IPS DF 6.9 (cell line): ENCODE data around the gene PLK5.

ENCODE experiments used
- DNase-seq: peaks from one replicate; pipeline ENCODE4 v3.0.0-alpha.2; 2013; ENCODE audit warnings: low read depth, low spot score
- H3K27ac ChIP-seq: one replicate; pipeline ENCODE4 v1.5.1; 2013; ENCODE audit warnings: low read length, control low read depth
- H3K27me3 ChIP-seq: 2 replicates; pipeline ENCODE4 v1.6.1; 2013; ENCODE audit warnings: mild to moderate bottlenecking, low read length; ENCODE audit not compliant: control insufficient read depth, insufficient read depth
- H3K36me3 ChIP-seq: 2 replicates; pipeline ENCODE4 v1.6.1; 2013; ENCODE audit warnings: low read length; ENCODE audit not compliant: control insufficient read depth, insufficient read depth
- H3K4me1 ChIP-seq: 2 replicates; pipeline ENCODE4 v1.6.1; 2013; ENCODE audit warnings: low read length; ENCODE audit not compliant: control insufficient read depth, insufficient read depth
- H3K4me3 ChIP-seq: 2 replicates; pipeline ENCODE4 v1.5.1; 2013; ENCODE audit warnings: mild to moderate bottlenecking, low read length
- H3K9me3 ChIP-seq: 2 replicates; pipeline ENCODE4 v1.6.1; 2013; ENCODE audit warnings: low read length, inconsistent platforms; ENCODE audit not compliant: control insufficient read depth, insufficient read depth
- WGBS: extraction: QIAGEN DNeasy Blood & Tissue Kit; methylation state at CpG from one replicate; pipeline ENCODE4 v1.1.7; 2013; ENCODE audit warnings: mixed read lengths, missing lambda C conversion rate; ENCODE audit not compliant: insufficient read length, insufficient coverage; 5-methylcytosine and 5-hydroxymethylcytosine counted together

The PLK5 gene

DNA sequence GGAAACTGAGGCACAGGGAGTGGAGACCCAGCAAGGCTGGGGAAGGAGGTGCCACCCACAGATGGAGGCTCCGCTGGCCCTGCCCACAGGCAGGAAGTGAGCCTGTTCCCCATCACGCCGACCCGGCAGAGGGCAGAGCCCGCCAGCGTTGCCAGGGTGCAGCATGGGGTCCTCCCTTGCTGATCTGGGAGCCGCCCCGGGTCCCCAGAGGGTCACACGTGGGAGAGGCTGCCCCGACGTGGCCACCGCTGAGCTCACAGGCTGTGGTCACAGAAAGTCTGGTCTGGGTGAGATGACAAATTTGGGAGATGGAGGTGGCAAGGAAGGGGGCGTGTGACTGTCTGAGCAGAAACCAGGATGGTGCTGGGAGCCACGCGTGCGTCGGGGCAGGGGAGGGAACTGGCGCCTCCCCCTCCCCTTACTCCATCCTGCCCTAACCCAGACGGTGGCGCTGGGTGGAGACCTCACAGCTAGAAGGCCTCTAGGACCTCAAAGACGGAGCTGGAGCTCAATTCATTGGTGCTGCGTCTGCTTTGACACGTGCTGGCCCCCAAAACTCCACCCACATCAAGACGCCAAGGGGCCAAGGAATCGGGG, 36.5 kb downstream of the PLK5 start:
- Histone ChIP-seq H3K4me3 (no peak overlapping the region), H3K36me3 (peaks cover 19% of the 10 kb centered on the region), H3K27me3 (no peaks in the 10 kb centered on the region), H3K27ac (no peak overlapping the region), H3K4me1 (no peaks in the 10 kb centered on the region), H3K9me3 (no peaks in the 10 kb centered on the region)
- WGBS, result no CpG with 5 or more reads among the region's 25 CpGs
- no peak for DNase-seq

DNA sequence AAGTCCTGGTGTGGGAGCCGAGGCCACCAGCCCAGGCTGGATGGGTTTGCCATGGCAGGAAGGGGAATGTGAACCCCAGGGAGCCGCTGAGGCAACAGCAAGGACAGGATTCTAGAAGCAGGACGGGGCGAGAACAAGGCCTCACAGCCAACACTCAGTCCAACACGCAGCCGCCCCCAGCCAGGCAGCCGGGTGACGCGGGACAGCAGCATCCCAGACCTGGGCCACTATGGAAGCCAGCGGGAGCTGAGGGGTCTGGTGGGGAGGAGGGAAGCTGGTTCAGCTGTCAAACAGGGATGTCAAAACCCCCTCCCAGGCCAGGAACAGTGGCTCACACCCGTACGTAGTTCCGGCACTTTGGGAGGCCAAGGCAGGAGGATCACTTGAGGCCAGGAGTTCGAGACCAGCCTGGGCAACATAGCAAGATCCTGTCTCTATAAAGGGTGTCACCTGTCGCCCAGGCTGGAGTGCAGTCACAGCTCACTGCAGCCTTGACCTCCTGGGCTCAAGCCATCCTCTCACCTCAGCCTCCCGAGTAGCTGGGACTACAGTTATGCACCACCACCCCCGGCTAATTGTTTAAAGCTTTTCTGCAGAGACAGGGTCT, 37.5 kb downstream of the PLK5 start:
- DNase-seq, result no peak
- no peak overlapping the region for H3K27ac ChIP-seq
- no peaks in the 10 kb centered on the region for H3K27me3 ChIP-seq
- H3K4me1 ChIP-seq, result peaks cover 4% of the 10 kb centered on the region
- H3K36me3 ChIP-seq, result peaks cover 10% of the 10 kb centered on the region
- H3K9me3 ChIP-seq, result no peaks in the 10 kb centered on the region
- no peak overlapping the region for H3K4me3 ChIP-seq
- no CpG with 5 or more reads among the region's 17 CpGs for WGBS

GRCh38 chr19:1563251-1563650, 39.4 kb downstream of the PLK5 start:
- peaks cover 8% of the 10 kb centered on the region for H3K36me3 ChIP-seq
- no peaks in the 10 kb centered on the region for H3K27me3 ChIP-seq
- H3K9me3 ChIP-seq, result no peaks in the 10 kb centered on the region
- no peak overlapping the region for H3K27ac ChIP-seq
- no peak for DNase-seq
- no CpG with 5 or more reads among the region's 6 CpGs for WGBS
- H3K4me3 ChIP-seq, result no peak overlapping the region
- peaks cover 4% of the 10 kb centered on the region for H3K4me1 ChIP-seq

DNA sequence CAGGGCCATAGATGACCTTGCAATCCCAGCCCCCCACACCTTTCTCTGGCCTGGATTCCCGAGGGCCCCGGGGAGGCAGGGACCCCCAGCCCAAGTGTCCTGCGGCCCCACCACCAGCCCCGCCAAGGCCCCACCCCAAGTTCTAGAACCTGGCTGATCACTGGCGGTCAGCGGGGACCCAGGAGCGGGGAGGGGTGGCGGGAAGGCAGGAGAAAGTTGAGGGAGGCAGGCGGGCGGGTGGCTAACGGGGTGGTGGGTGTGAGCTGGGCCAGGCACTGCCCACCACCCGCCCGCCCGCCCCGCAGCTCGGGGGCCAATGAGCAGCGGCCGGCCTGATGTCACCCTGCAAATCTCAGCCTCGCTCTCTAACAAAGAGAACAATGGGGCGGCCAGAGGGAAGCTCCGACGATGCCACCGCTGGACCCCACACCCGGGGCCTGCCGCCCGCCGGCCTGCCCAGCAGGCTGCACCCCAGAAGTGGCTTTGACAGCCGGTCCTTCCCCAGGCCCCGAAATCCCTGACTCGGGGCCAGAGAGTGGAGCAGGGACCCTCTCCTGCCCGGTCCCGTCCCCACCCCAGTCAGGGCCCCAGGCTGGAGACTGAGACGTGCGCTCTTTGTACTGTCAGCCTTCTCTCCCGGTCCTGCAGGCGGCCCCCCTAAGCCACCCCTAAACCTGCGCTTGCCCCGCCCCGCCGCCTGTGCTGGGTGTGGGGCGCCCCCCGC, 42.7 kb downstream of the PLK5 start:
- Histone ChIP-seq H3K27ac (no peak overlapping the region), H3K4me3 (peak overlapping the region; percentile 96), H3K36me3 (no peaks in the 10 kb centered on the region), H3K9me3 (no peaks in the 10 kb centered on the region), H3K27me3 (peaks cover 5% of the 10 kb centered on the region; the same call in 1 of the 2 replicates), H3K4me1 (peaks cover 4% of the 10 kb centered on the region)
- WGBS, result no CpG with 5 or more reads among the region's 42 CpGs
- DNase-seq, result no peak

- H3K9me3 ChIP-seq, result no peaks in the 10 kb centered on the region
- H3K36me3 ChIP-seq, result no peaks in the 10 kb centered on the region
- no peak for DNase-seq
- H3K4me1 ChIP-seq, result peaks cover 4% of the 10 kb centered on the region
- H3K4me3 ChIP-seq, result peak overlapping the region; percentile 96
- peaks cover 5% of the 10 kb centered on the region; the same call in 1 of the 2 replicates for H3K27me3 ChIP-seq
- no CpG with 5 or more reads among the region's 108 CpGs for WGBS
- no peak overlapping the region for H3K27ac ChIP-seq
These were observed 43.4 kb downstream of the PLK5 start for GRCh38 chr19:1567116-1567847.

GRCh38 chr19:1567848-1568227, 44.0 kb downstream of the PLK5 start:
- Histone ChIP-seq H3K4me1 (peaks cover 4% of the 10 kb centered on the region), H3K36me3 (no peaks in the 10 kb centered on the region), H3K27ac (no peak overlapping the region), H3K9me3 (no peaks in the 10 kb centered on the region), H3K4me3 (peak overlapping the region; percentile 96; the same call in 1 of the 2 replicates), H3K27me3 (peaks cover 5% of the 10 kb centered on the region; the same call in 1 of the 2 replicates)
- no peak for DNase-seq
- WGBS, result no CpG with 5 or more reads among the region's 73 CpGs

DNA sequence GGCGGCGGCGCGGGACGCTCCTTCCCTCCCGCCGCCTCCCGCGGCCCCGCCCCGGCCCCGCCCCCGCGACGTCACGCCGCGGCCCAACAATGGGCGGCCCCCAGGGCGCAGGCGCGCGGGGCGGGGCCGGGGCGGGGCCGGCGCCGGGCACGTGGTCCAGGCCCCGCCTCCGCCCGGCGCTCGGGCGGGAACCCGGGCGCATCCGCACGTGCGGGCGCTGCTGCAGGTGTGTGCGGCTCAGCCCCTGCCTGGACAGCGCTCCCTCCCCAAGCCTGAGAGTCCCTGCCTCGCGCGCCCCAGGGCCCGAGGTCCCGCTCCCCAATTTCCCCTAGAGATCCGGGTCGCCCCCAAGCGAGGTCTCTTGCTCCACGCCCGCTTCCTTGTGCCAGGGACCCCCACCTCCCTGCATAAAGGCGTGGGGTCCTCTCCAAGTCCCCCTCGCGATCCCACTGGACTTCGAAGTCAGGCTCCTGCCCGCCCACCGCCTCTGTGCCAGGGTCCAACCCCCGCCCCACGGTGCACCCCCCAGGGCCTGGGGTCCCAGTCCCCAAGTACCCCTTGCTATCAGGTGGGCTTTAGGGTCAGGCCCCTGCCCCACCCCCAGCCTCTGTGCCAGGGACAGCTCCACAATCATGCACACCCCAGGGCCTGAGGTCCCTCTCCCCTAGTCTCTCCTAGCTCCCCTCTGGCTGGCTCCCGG, 44.6 kb downstream of the PLK5 start, which contains the start of gene MEX3D:
Gene MEX3D (minus strand): TSS at position 6 of the 700 bp plus-strand sequence. CDS start 267 bp downstream, outside the sequence.
- no CpG with 5 or more reads among the region's 63 CpGs for WGBS
- no peak for DNase-seq
- no peaks in the 10 kb centered on the region for H3K9me3 ChIP-seq
- H3K4me1 ChIP-seq, result peaks cover 4% of the 10 kb centered on the region
- H3K4me3 ChIP-seq, result peak within 1 kb of the TSS; percentile 96
- H3K36me3 ChIP-seq, result no peaks in the 10 kb centered on the region
- H3K27ac ChIP-seq, result no peak within 1 kb of the TSS
- H3K27me3 ChIP-seq, result peaks cover 5% of the 10 kb centered on the region; the same call in 1 of the 2 replicates

GRCh38 chr19:1569997-1570396, 46.1 kb downstream of the PLK5 start:
- DNase-seq, result no peak
- Histone ChIP-seq H3K4me1 (peaks cover 4% of the 10 kb centered on the region), H3K4me3 (no peak overlapping the region), H3K9me3 (no peaks in the 10 kb centered on the region), H3K36me3 (no peaks in the 10 kb centered on the region), H3K27ac (no peak overlapping the region), H3K27me3 (peaks cover 5% of the 10 kb centered on the region; the same call in 1 of the 2 replicates)
- 100% methylated on average over 1 of the region's 4 CpGs for WGBS

DNA sequence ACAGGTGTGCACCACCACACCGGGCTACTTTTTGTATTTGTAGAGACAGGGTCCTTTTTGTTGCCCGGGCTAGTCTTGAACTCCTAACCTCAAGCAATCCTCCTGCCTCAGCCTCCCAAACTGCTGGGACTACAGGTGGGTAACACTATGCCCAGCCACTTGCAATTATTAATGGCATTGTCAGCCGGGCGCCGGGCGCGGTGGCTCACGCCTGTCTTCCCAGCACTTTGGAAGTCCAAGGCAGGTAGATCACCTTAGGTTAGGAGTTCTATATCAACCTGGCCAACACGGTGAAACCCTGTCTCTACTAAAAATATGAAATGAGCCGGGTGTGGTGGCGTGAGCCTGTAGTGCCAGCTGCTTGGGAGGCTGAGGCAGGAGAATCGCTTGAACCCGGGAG, 47.0 kb downstream of the PLK5 start:
- H3K27ac ChIP-seq, result no peak overlapping the region
- peaks cover 5% of the 10 kb centered on the region; the same call in 1 of the 2 replicates for H3K27me3 ChIP-seq
- no peak overlapping the region for H3K4me3 ChIP-seq
- peaks cover under 1% of the 10 kb centered on the region for H3K4me1 ChIP-seq
- no peak for DNase-seq
- H3K36me3 ChIP-seq, result no peaks in the 10 kb centered on the region
- H3K9me3 ChIP-seq, result no peaks in the 10 kb centered on the region
- WGBS, result no CpG with 5 or more reads among the region's 13 CpGs
